Mucosa of descending colon (tissue), 3 donors: ENCODE results near the gene SPEG. TPM values are rescaled to one million over a fixed set of nuclear protein-coding genes. Genes with fewer than 3 reads are reported as not detected.

Experiments
- ATAC-seq: fragments of 200-7000 bp; cut with Tn5 transposase; one replicate; pipeline ENCODE4 v1.9.1; 2020; ENCODE audit warnings: mild to moderate bottlenecking, moderate library complexity
- DNase-seq, 3 donors: peaks; one replicate each; pipeline ENCODE4 v3.0.0-alpha.2; 2020
- H3K36me3 ChIP-seq: fragments of 200-600 bp; one replicate; pipeline ENCODE4 v1.8.0; 2021; ENCODE audit warnings: low read depth, mild to moderate bottlenecking
- H3K4me1 ChIP-seq: fragments of 200-600 bp; one replicate; pipeline ENCODE4 v1.8.0; 2021; ENCODE audit warnings: low read depth, mild to moderate bottlenecking
- H3K4me3 ChIP-seq: fragments of 200-600 bp; one replicate; pipeline ENCODE4 v1.8.0; 2021; ENCODE audit warnings: mild to moderate bottlenecking
- H3K9me3 ChIP-seq: fragments of 200-600 bp; one replicate; pipeline ENCODE4 v1.8.0; 2021; ENCODE audit warnings: mild to moderate bottlenecking
- CTCF ChIP-seq: fragments of 200-600 bp; IDR thresholded peaks from one replicate; pipeline ENCODE4 v1.8.0; 2022; ENCODE audit warnings: antibody characterized with exemption, mild to moderate bottlenecking
- intact Hi-C, 2 donors: fragments of 100-400 bp; cut with DNase I in 1 of 2; cut with micrococcal nuclease in 1 of 2; formaldehyde crosslinking; loops; one replicate each; pipeline versions ENCODE4 v1.11.0 to v1.11.1; 2022; cut with DNase I, micrococcal nuclease
- total RNA-seq, 3 donors: library from RNA; stranded (reverse); fragmentation: NEBNext Ultra II Directional in 2 of 3; extraction: Animal tissue kit (Norgen Biotek cat#: 25700) in 2 of 3; gene quantifications; one replicate each; pipeline versions ENCODE4 v1.2.1 to v1.2.4, GENCODE V29; 2021 to 2023
- donor health status: DM: no; HTN: no; CAD: no; lungs with moderate emphysema.
- donor health status: DM: no; HTN: no; CAD: no.
- donor health status: DM: no; HTN: yes; CAD: no.

SPEG gene
- total RNA-seq, 3 donors from 2014 or later = 7.9 to 242 (median 22.2) TPM

DNA sequence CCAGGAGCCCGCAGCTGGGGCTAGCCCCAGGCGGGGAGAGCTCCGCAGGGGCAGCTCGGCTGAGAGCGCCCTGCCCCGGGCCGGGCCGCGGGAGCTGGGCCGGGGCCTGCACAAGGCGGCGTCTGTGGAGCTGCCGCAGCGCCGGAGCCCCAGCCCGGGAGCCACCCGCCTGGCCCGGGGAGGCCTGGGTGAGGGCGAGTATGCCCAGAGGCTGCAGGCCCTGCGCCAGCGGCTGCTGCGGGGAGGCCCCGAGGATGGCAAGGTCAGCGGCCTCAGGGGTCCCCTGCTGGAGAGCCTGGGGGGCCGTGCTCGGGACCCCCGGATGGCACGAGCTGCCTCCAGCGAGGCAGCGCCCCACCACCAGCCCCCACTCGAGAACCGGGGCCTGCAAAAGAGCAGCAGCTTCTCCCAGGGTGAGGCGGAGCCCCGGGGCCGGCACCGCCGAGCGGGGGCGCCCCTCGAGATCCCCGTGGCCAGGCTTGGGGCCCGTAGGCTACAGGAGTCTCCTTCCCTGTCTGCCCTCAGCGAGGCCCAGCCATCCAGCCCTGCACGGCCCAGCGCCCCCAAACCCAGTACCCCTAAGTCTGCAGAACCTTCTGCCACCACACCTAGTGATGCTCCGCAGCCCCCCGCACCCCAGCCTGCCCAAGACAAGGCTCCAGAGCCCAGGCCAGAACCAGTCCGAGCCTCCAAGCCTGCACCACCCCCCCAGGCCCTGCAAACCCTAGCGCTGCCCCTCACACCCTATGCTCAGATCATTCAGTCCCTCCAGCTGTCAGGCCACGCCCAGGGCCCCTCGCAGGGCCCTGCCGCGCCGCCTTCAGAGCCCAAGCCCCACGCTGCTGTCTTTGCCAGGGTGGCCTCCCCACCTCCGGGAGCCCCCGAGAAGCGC is 49.1 kb downstream of the SPEG start:
- peaks cover 11% of the 10 kb centered on the region for H3K4me1 ChIP-seq
- H3K36me3 ChIP-seq = no peaks in the 10 kb centered on the region
- no peaks in the 10 kb centered on the region for H3K9me3 ChIP-seq
- DNase-seq (no peak), ATAC-seq (peak; percentile 5)
- H3K4me3 ChIP-seq = no peak overlapping the region
- no peak for TF ChIP-seq CTCF
- intact Hi-C loops = no loop called here

GRCh38 chr2:219484343-219485200 is 49.9 kb downstream of the SPEG start:
- no peak overlapping the region for H3K4me3 ChIP-seq
- H3K9me3 ChIP-seq = no peaks in the 10 kb centered on the region
- H3K36me3 ChIP-seq = no peaks in the 10 kb centered on the region
- peak; percentile 31 for ATAC-seq
- DNase-seq = no peak
- TF ChIP-seq CTCF = no peak
- peaks cover 11% of the 10 kb centered on the region for H3K4me1 ChIP-seq
- intact Hi-C loops = no loop called here

- Histone ChIP-seq H3K4me3 (no peak overlapping the region), H3K36me3 (no peaks in the 10 kb centered on the region), H3K9me3 (no peaks in the 10 kb centered on the region), H3K4me1 (peaks cover 11% of the 10 kb centered on the region)
- intact Hi-C loops = no loop called here
- DNase-seq (no peak), ATAC-seq (no peak)
- no peak for TF ChIP-seq CTCF
Measured at GRCh38 chr2:219485201-219485580, 50.5 kb downstream of the SPEG start.

GRCh38 chr2:219486380-219486959 is 51.8 kb downstream of the SPEG start:
- Histone ChIP-seq H3K4me1 (peaks cover 11% of the 10 kb centered on the region), H3K36me3 (no peaks in the 10 kb centered on the region), H3K9me3 (no peaks in the 10 kb centered on the region), H3K4me3 (no peak overlapping the region)
- TF ChIP-seq CTCF = no peak
- DNase-seq (no peak), ATAC-seq (no peak)
- intact Hi-C loops = no loop called here

DNA sequence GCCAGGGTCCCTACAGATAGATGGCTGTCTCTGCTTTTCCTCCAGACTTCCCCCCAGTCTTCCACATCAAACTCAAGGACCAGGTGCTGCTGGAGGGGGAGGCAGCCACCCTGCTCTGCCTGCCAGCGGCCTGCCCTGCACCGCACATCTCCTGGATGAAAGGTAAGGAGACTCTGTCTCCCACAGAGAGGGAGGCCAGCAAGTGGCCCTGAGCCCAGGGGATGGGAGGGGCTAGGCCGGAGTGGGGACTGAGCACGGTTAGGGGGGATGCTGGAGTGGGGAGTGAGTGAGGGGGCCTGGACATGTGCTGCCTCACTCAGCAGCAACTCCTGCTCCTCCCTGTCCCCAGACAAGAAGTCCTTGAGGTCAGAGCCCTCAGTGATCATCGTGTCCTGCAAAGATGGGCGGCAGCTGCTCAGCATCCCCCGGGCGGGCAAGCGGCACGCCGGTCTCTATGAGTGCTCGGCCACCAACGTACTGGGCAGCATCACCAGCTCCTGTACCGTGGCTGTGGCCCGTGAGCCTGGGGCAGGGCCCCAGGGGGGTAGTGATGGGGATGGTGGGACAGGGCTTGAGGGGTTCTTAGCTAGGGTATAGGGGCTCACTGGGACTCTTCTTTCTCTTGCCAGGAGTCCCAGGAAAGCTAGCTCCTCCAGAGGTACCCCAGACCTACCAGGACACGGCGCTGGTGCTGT is 53.7 kb downstream of the SPEG start:
- Histone ChIP-seq H3K4me1 (peaks cover 11% of the 10 kb centered on the region), H3K9me3 (no peaks in the 10 kb centered on the region), H3K36me3 (no peaks in the 10 kb centered on the region), H3K4me3 (no peak overlapping the region)
- TF ChIP-seq CTCF = no peak
- ATAC-seq (no peak), DNase-seq (no peak)
- intact Hi-C loops = no loop called here
